Epithelial cell of prostate (primary cell): Measurements from ENCODE around the gene HMGXB3.

Experiments
- DNase-seq: peaks from one replicate; pipeline ENCODE4 v3.0.0-alpha.2; 2011; ENCODE audit warnings: low read depth, low spot score
- H3K27ac ChIP-seq: fragments of 450-650 bp; 2 replicates; pipeline ENCODE4 v1.5.1; 2017; ENCODE audit warnings: mild to moderate bottlenecking

Gene HMGXB3

GRCh38 chr5:149988126-149988525, 12.4 kb upstream of the HMGXB3 start:
- DNase-seq: no peak
- H3K27ac ChIP-seq: no peak overlapping the region

- no peak overlapping the region for H3K27ac ChIP-seq
- DNase-seq: peak; percentile 27
Observed at GRCh38 chr5:149990518-149991376, 9.8 kb upstream of the HMGXB3 start.

GRCh38 chr5:149993471-149993870, 7.1 kb upstream of the HMGXB3 start:
- no peak overlapping the region for H3K27ac ChIP-seq
- no peak for DNase-seq

- H3K27ac ChIP-seq: no peak overlapping the region
- no peak for DNase-seq
Observed at GRCh38 chr5:149995385-149996204, 4.9 kb upstream of the HMGXB3 start.

- H3K27ac ChIP-seq: no peak overlapping the region
- DNase-seq: no peak
Observed at GRCh38 chr5:149996205-149996890, 4.2 kb upstream of the HMGXB3 start.

GRCh38 chr5:149998281-149998680, 2.3 kb upstream of the HMGXB3 start:
- DNase-seq: no peak
- no peak overlapping the region for H3K27ac ChIP-seq

GRCh38 chr5:149999359-149999758, 1.2 kb upstream of the HMGXB3 start:
- no peak for DNase-seq
- H3K27ac ChIP-seq: peak overlapping the region; percentile 96

- no peak for DNase-seq
- peak overlapping the region; percentile 96 for H3K27ac ChIP-seq
Observed at GRCh38 chr5:149999866-150000255, 678 bp upstream of the HMGXB3 start.

- peak overlapping the region; percentile 96 for H3K27ac ChIP-seq
- DNase-seq: no peak
Observed at GRCh38 chr5:150000990-150001659, 586 bp downstream of the HMGXB3 start.

- peak overlapping the region; percentile 96 for H3K27ac ChIP-seq
Observed at GRCh38 chr5:150001660-150002486, 1.3 kb downstream of the HMGXB3 start.

GRCh38 chr5:150006318-150006717, 5.8 kb downstream of the HMGXB3 start:
- DNase-seq: no peak
- H3K27ac ChIP-seq: no peak overlapping the region

More at GRCh38 chr5:150001660-150002486, 1.3 kb downstream of the HMGXB3 start:
- DNase-seq: peak; percentile 27

- DNase-seq: no peak
- H3K27ac ChIP-seq: no peak overlapping the region
Observed at GRCh38 chr5:150007050-150007449, 6.5 kb downstream of the HMGXB3 start.

- no peak for DNase-seq
- H3K27ac ChIP-seq: no peak overlapping the region
Observed at GRCh38 chr5:150009671-150010387, 9.3 kb downstream of the HMGXB3 start.

- DNase-seq: no peak
- H3K27ac ChIP-seq: no peak overlapping the region
Observed at GRCh38 chr5:150013931-150014330, 13.4 kb downstream of the HMGXB3 start.

GRCh38 chr5:150014456-150014855, 13.9 kb downstream of the HMGXB3 start:
- H3K27ac ChIP-seq: no peak overlapping the region
- DNase-seq: no peak

- H3K27ac ChIP-seq: no peak overlapping the region
- DNase-seq: no peak
Observed at GRCh38 chr5:150015415-150015814, 14.9 kb downstream of the HMGXB3 start.

- peak overlapping the region; percentile 49 for H3K27ac ChIP-seq
- no peak for DNase-seq
Observed at GRCh38 chr5:150016537-150016936, 16.0 kb downstream of the HMGXB3 start.

GRCh38 chr5:150017226-150018005, 16.9 kb downstream of the HMGXB3 start:
- peak overlapping the region; percentile 49 for H3K27ac ChIP-seq

More at GRCh38 chr5:150017226-150018005, 16.9 kb downstream of the HMGXB3 start:
- DNase-seq: no peak
